HAP-1 (cell line): ENCODE results near the gene TUBG1.

Experiments used
- DNase-seq, 2 experiments: peaks; one replicate each; pipeline ENCODE4 v3.0.0-alpha.2; 2016 to 2020; ENCODE audit warnings: low spot score in 2 of 2
- H3K27me3 ChIP-seq: fragments of 250-450 bp; sonication (Bioruptor Pico); 2 replicates; pipeline ENCODE4 v1.5.1; 2020; ENCODE audit warnings: low read depth, mild to moderate bottlenecking, moderate library complexity
- H3K36me3 ChIP-seq: fragments of 250-450 bp; sonication (Bioruptor Pico); replicated peaks from 2 replicates; pipeline ENCODE4 v1.5.1; 2020; ENCODE audit warnings: mild to moderate bottlenecking
- H3K4me1 ChIP-seq: fragments of 250-450 bp; sonication (Bioruptor Pico); 2 replicates; pipeline ENCODE4 v1.5.1; 2020; ENCODE audit warnings: mild to moderate bottlenecking
- H3K4me3 ChIP-seq: fragments of 250-450 bp; sonication (Bioruptor Pico); 2 replicates; pipeline ENCODE4 v1.5.1; 2020; ENCODE audit warnings: mild to moderate bottlenecking, moderate library complexity
- H3K9me3 ChIP-seq: fragments of 250-450 bp; sonication (Bioruptor Pico); 2 replicates; pipeline ENCODE4 v1.5.1; 2020; ENCODE audit warnings: mild to moderate bottlenecking, moderate library complexity
- in situ Hi-C: fragments of 300-500 bp; cut with MboI; formaldehyde crosslinking; loops from 3 replicates; pipeline ENCODE4 v1.14.3; 2020; ENCODE audit warnings: low sequenced_read_pairs, inconsistent platforms, mixed read lengths

Gene TUBG1

GRCh38 chr17:42609182-42609813 lies at the start of gene TUBG1, which contains the start of gene RETREG3:
Gene TUBG1, plus strand, starts transcription at chr17:42609683. Its CDS starts 55 bp downstream, at chr17:42609738.
Gene RETREG3, minus strand, starts transcription at chr17:42609374. Its CDS starts 50 bp downstream, at chr17:42609324.
- peak within 1 kb of the TSS; percentile 97 for H3K4me3 ChIP-seq
- no peaks in the 10 kb centered on the region for H3K27me3 ChIP-seq
- H3K36me3 ChIP-seq: peaks cover 29% of the 10 kb centered on the region
- H3K4me1 ChIP-seq: peaks cover 15% of the 10 kb centered on the region
- in situ Hi-C loops: no loop called here
- peak; percentile 97 to 99 for DNase-seq
- H3K9me3 ChIP-seq: no peaks in the 10 kb centered on the region

GRCh38 chr17:42560246-42560645 lies 49.2 kb upstream of the TUBG1 start:
- in situ Hi-C loops: no loop called here
- Histone ChIP-seq H3K9me3 (no peaks in the 10 kb centered on the region), H3K4me3 (no peak overlapping the region), H3K36me3 (peaks cover 18% of the 10 kb centered on the region), H3K27me3 (no peaks in the 10 kb centered on the region), H3K4me1 (peaks cover 13% of the 10 kb centered on the region)
- no peak for DNase-seq

DNA sequence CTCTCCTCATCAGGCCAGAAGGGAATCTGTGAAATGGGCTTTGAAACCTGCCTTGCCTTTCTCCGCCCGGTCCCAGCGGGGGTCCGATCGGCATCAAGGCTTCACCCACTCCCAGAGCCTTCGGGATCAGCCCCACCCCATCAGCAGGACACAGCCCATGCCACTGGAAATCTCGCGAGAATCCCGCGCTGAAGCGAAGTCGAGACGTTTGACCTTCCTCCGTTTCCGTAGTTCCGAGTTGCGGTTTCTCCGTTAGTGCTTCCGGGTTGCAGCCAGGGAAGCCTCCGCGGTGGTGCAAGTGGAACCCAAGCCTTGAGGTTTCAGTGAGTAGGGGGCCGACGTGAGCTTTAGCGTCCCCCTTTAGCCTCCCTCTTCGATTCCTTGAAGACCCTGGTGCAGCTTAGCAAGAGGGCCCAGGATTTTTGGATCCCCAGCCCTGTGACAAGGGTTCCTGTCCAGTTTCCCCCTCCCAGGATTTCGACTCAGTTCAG lies 47.5 kb upstream of the TUBG1 start, which contains the start of gene COASY:
Gene COASY (plus strand): TSS at position 252 of the 491 bp plus-strand sequence. CDS start 475 bp downstream, outside the sequence.
- H3K4me3 ChIP-seq: peak within 1 kb of the TSS; percentile 94
- H3K27me3 ChIP-seq: no peaks in the 10 kb centered on the region
- DNase-seq: peak; percentile 90 to 99
- H3K36me3 ChIP-seq: peaks cover 32% of the 10 kb centered on the region
- in situ Hi-C loops: no loop called here
- H3K9me3 ChIP-seq: no peaks in the 10 kb centered on the region
- H3K4me1 ChIP-seq: peaks cover 18% of the 10 kb centered on the region

GRCh38 chr17:42562388-42563142 lies 46.9 kb upstream of the TUBG1 start:
- Histone ChIP-seq H3K9me3 (no peaks in the 10 kb centered on the region), H3K36me3 (peaks cover 36% of the 10 kb centered on the region), H3K4me1 (peaks cover 18% of the 10 kb centered on the region), H3K27me3 (no peaks in the 10 kb centered on the region), H3K4me3 (peak overlapping the region; percentile 94)
- in situ Hi-C loops: no loop called here
- DNase-seq: no peak

DNA sequence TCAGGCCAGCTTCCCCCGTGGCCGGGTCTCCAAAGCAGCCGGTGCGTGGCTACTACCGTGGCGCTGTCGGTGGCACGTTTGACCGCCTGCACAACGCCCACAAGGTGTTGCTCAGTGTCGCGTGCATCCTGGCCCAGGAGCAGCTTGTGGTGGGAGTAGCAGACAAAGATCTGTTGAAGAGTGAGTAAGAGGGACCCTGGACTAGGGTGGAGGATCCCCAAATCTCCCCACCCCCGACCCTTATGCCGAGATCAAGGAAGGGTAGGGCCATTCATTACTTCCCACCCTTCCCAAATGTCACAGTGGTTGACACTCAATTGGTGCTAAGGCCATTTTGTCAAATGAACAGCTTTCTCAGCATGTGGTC lies 46.4 kb upstream of the TUBG1 start:
- no peak for DNase-seq
- Histone ChIP-seq H3K27me3 (no peaks in the 10 kb centered on the region), H3K36me3 (peaks cover 38% of the 10 kb centered on the region), H3K9me3 (no peaks in the 10 kb centered on the region), H3K4me3 (peak overlapping the region; percentile 94), H3K4me1 (peaks cover 22% of the 10 kb centered on the region)
- in situ Hi-C loops: no loop called here

- no peaks in the 10 kb centered on the region for H3K9me3 ChIP-seq
- no peak for DNase-seq
- in situ Hi-C loops: no loop called here
- peak overlapping the region; percentile 94 for H3K4me3 ChIP-seq
- peaks cover 22% of the 10 kb centered on the region for H3K4me1 ChIP-seq
- no peaks in the 10 kb centered on the region for H3K27me3 ChIP-seq
- peaks cover 40% of the 10 kb centered on the region for H3K36me3 ChIP-seq
Observed at GRCh38 chr17:42563543-42563942, 45.9 kb upstream of the TUBG1 start.

GRCh38 chr17:42563950-42564349 lies 45.5 kb upstream of the TUBG1 start:
- no peak overlapping the region; the same call in 1 of the 2 replicates for H3K4me3 ChIP-seq
- in situ Hi-C loops: no loop called here
- H3K27me3 ChIP-seq: no peaks in the 10 kb centered on the region
- no peak for DNase-seq
- peaks cover 45% of the 10 kb centered on the region for H3K36me3 ChIP-seq
- H3K9me3 ChIP-seq: no peaks in the 10 kb centered on the region
- H3K4me1 ChIP-seq: peaks cover 22% of the 10 kb centered on the region

GRCh38 chr17:42564815-42565522 lies 44.5 kb upstream of the TUBG1 start:
- Histone ChIP-seq H3K27me3 (no peaks in the 10 kb centered on the region), H3K4me1 (peaks cover 22% of the 10 kb centered on the region), H3K4me3 (no peak overlapping the region), H3K36me3 (peaks cover 55% of the 10 kb centered on the region), H3K9me3 (no peaks in the 10 kb centered on the region)
- DNase-seq: no peak
- in situ Hi-C loops: no loop called here

DNA sequence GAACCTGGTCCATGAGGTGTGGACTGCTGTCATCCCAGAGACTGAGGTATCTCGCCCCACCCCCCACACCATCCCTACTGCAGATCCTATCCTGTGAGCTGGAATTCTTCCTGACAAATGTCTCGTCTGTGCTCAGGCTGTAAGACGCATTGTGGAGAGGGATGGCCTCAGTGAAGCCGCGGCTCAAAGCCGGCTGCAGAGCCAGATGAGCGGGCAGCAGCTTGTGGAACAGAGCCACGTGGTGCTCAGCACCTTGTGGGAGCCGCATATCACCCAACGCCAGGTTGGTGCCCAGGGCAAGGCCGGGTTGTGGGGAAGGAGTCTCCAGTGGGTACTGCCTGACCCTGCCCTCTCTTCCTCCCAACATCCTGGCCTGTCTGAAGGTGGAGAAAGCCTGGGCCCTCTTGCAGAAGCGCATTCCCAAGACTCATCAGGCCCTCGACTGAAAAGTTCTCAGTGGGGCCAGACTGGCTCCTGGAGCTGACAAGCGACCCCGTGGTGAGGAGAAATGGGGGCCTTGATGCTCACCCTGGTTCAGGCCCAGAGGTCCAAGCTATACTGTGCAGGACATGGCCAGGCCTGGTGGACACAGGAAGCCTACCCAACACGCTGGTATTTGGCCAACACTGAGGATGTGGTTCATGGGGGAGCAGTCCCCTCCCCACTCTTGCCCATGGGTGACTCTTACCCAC lies 43.8 kb upstream of the TUBG1 start:
- in situ Hi-C loops: no loop called here
- H3K36me3 ChIP-seq: peaks cover 62% of the 10 kb centered on the region
- H3K4me1 ChIP-seq: peaks cover 22% of the 10 kb centered on the region
- no peaks in the 10 kb centered on the region for H3K9me3 ChIP-seq
- H3K4me3 ChIP-seq: no peak overlapping the region
- DNase-seq: no peak
- H3K27me3 ChIP-seq: no peaks in the 10 kb centered on the region

GRCh38 chr17:42566215-42566882 lies 43.1 kb upstream of the TUBG1 start:
- peaks cover 67% of the 10 kb centered on the region for H3K36me3 ChIP-seq
- H3K4me1 ChIP-seq: peaks cover 21% of the 10 kb centered on the region
- H3K4me3 ChIP-seq: peak overlapping the region; percentile 96
- in situ Hi-C loops: no loop called here
- H3K27me3 ChIP-seq: no peaks in the 10 kb centered on the region
- DNase-seq: no peak
- no peaks in the 10 kb centered on the region for H3K9me3 ChIP-seq

DNA sequence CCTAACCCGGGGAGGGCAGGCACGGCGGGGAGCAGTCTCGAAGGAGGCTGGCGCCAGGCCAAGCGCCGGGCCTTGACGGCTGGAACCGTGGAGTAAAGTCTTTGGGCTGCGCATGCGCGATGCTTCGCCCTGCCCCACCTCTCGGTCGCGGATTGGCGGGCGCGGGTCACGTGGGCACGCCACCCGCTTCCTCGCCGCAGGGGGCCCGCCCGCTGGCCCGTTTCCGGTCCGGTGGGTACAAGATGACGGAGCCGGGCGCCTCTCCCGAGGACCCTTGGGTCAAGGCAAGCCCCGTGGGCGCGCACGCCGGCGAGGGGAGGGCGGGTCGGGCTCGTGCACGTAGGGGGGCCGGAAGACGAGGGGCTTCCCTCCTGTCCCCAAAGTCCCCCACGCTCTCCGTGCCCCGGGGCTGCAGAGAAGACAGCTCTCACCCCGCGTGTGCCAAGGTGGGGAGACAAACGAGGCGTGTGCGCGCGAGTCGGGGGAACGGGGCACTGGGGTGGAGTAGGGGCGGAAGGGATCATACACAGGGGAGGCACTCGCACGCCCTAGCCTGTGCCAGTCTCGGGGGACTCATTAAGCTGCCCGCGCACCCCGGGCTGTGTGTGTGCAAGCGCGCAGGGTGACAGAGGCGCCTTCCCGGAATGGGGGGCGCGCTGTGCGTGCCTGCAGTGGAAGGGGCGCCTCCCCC lies 42.5 kb upstream of the TUBG1 start, which contains the start of gene MLX:
Gene MLX (plus strand): TSS at position 218 of the 691 bp plus-strand sequence. CDS start 25 bp downstream, at position 243.
- peak; percentile 86 to 95 for DNase-seq
- H3K36me3 ChIP-seq: peaks cover 74% of the 10 kb centered on the region
- H3K27me3 ChIP-seq: no peaks in the 10 kb centered on the region
- peaks cover 17% of the 10 kb centered on the region for H3K4me1 ChIP-seq
- peak within 1 kb of the TSS; percentile 96 for H3K4me3 ChIP-seq
- in situ Hi-C loops: no loop called here
- H3K9me3 ChIP-seq: no peaks in the 10 kb centered on the region

GRCh38 chr17:42568341-42569111 lies 41.0 kb upstream of the TUBG1 start:
- Histone ChIP-seq H3K9me3 (no peaks in the 10 kb centered on the region), H3K4me3 (no peak overlapping the region), H3K36me3 (peaks cover 85% of the 10 kb centered on the region), H3K4me1 (peaks cover 12% of the 10 kb centered on the region), H3K27me3 (no peaks in the 10 kb centered on the region)
- in situ Hi-C loops: no loop called here
- no peak for DNase-seq
